ENCODE measurements around the gene OXNAD1. TPM values are rescaled to one million over a fixed set of nuclear protein-coding genes. Genes with fewer than 3 reads are reported as not detected.

Gene OXNAD1
- total RNA-seq, 1 donor from 2014 or later = 22.3 TPM

Other genes with a start within 250 kb of the OXNAD1 start
- 15.5 TPM for gene GALNT15, start 90.5 kb upstream of the OXNAD1 start, total RNA-seq
- 16.6 TPM for gene DPH3, start 269 bp upstream of the OXNAD1 start, total RNA-seq
- gene RFTN1, start 248.5 kb downstream of the OXNAD1 start, total RNA-seq = 24.4 TPM